Lower lobe of right lung (tissue), 2 donors: ENCODE data around the gene CDC37L1. TPM values are rescaled to one million over a fixed set of nuclear protein-coding genes. Genes with fewer than 3 reads are reported as not detected.
A peak's percentile ranks its signal among the peaks of the same experiment; 100 is the strongest.

Source experiments
- ATAC-seq, 2 donors: fragments of 200-7000 bp; cut with Tn5 transposase; one replicate each; pipeline ENCODE4 v1.9.1; 2020 to 2022; ENCODE audit warnings: mild to moderate bottlenecking in 2 of 2, moderate library complexity in 2 of 2
- DNase-seq: peaks from one replicate; pipeline ENCODE4 v3.0.0-alpha.2; 2020
- H3K27ac ChIP-seq: fragments of 200-600 bp; one replicate; pipeline ENCODE4 v1.8.0; 2022
- H3K27me3 ChIP-seq: fragments of 200-600 bp; one replicate; pipeline ENCODE4 v1.8.0; 2022; ENCODE audit warnings: low read depth
- H3K36me3 ChIP-seq: fragments of 200-600 bp; one replicate; pipeline ENCODE4 v1.8.0; 2022; ENCODE audit warnings: mild to moderate bottlenecking
- H3K4me1 ChIP-seq: fragments of 200-600 bp; one replicate; pipeline ENCODE4 v1.8.0; 2022
- H3K4me3 ChIP-seq: fragments of 200-600 bp; one replicate; pipeline ENCODE4 v1.8.0; 2022; ENCODE audit warnings: mild to moderate bottlenecking
- H3K9me3 ChIP-seq: fragments of 200-600 bp; one replicate; pipeline ENCODE4 v1.8.0; 2022
- intact Hi-C: fragments of 100-400 bp; cut with DNase I; formaldehyde crosslinking; loops from one replicate; pipeline ENCODE4 v1.11.0; 2022
- total RNA-seq: library from RNA; stranded (reverse); fragmentation: NEBNext Ultra II Directional; extraction: Animal tissue kit (Norgen Biotek cat#: 25700); gene quantifications from one replicate; pipeline ENCODE4 v1.2.1, GENCODE V29; 2021
- TF ChIP-seq, protein P1 (sequence below): fragments of 200-600 bp; IDR thresholded peaks from one replicate; pipeline ENCODE4 v1.8.0; 2022; ENCODE audit warnings: antibody characterized with exemption, mild to moderate bottlenecking
- donor health status: DM: no; HTN: yes; CAD: no; lungs with severe emphysema.

The CDC37L1 gene
- total RNA-seq, 1 donor from 2014 or later: 14.3 TPM

GRCh38 chr9:4670591-4670990 lies 8.8 kb upstream of the CDC37L1 start:
- H3K4me3 ChIP-seq: no peak overlapping the region
- no peaks in the 10 kb centered on the region for H3K9me3 ChIP-seq
- TF ChIP-seq, protein P1, sequence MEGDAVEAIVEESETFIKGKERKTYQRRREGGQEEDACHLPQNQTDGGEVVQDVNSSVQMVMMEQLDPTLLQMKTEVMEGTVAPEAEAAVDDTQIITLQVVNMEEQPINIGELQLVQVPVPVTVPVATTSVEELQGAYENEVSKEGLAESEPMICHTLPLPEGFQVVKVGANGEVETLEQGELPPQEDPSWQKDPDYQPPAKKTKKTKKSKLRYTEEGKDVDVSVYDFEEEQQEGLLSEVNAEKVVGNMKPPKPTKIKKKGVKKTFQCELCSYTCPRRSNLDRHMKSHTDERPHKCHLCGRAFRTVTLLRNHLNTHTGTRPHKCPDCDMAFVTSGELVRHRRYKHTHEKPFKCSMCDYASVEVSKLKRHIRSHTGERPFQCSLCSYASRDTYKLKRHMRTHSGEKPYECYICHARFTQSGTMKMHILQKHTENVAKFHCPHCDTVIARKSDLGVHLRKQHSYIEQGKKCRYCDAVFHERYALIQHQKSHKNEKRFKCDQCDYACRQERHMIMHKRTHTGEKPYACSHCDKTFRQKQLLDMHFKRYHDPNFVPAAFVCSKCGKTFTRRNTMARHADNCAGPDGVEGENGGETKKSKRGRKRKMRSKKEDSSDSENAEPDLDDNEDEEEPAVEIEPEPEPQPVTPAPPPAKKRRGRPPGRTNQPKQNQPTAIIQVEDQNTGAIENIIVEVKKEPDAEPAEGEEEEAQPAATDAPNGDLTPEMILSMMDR: no peak
- DNase-seq (no peak), ATAC-seq (no peak)
- no peaks in the 10 kb centered on the region for H3K36me3 ChIP-seq
- H3K27me3 ChIP-seq: no peaks in the 10 kb centered on the region
- peaks cover 6% of the 10 kb centered on the region for H3K4me1 ChIP-seq
- intact Hi-C loops: loop anchor here (10.0 kb wide), 1 partner anchor 64 kb away; no protein-coding TSS in a partner anchor
- H3K27ac ChIP-seq: no peak overlapping the region

GRCh38 chr9:4671737-4672136 lies 7.6 kb upstream of the CDC37L1 start:
- no peaks in the 10 kb centered on the region for H3K9me3 ChIP-seq
- TF ChIP-seq, protein P1: no peak
- DNase-seq: no peak
- ATAC-seq: no peak
- intact Hi-C loops: loop anchor here (10.0 kb wide), 1 partner anchor 63 kb away; no protein-coding TSS in a partner anchor
- no peaks in the 10 kb centered on the region for H3K36me3 ChIP-seq
- H3K4me3 ChIP-seq: no peak overlapping the region
- no peaks in the 10 kb centered on the region for H3K27me3 ChIP-seq
- no peaks in the 10 kb centered on the region for H3K4me1 ChIP-seq
- H3K27ac ChIP-seq: no peak overlapping the region

DNA sequence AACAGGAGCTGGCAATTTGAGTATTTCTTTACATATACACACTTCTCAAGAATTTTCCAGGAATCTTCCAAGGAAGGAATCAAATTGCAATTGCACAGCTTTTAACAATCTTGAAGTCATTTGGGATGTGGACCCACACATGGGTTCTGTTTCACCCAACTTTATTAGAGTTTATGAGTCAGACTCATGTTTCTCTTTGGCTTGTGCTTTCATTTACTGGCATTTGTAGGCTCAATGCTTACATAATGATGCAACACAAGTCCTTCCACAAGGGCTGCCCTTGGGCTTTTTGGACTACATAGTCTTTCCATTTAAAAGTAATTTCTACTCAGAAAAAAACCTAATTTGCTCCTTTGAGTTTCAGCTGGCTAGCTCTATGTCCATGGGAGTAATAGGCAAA lies 4.6 kb upstream of the CDC37L1 start:
- ATAC-seq: peak in 1 of 2 donors; percentile 3
- TF ChIP-seq, protein P1: no peak
- H3K27me3 ChIP-seq: no peaks in the 10 kb centered on the region
- DNase-seq: no peak
- peaks cover 5% of the 10 kb centered on the region for H3K4me1 ChIP-seq
- H3K9me3 ChIP-seq: no peaks in the 10 kb centered on the region
- intact Hi-C loops: loop anchor here (10.0 kb wide), 1 partner anchor 60 kb away; no protein-coding TSS in a partner anchor
- no peak overlapping the region for H3K4me3 ChIP-seq
- no peaks in the 10 kb centered on the region for H3K36me3 ChIP-seq
- H3K27ac ChIP-seq: no peak overlapping the region

DNA sequence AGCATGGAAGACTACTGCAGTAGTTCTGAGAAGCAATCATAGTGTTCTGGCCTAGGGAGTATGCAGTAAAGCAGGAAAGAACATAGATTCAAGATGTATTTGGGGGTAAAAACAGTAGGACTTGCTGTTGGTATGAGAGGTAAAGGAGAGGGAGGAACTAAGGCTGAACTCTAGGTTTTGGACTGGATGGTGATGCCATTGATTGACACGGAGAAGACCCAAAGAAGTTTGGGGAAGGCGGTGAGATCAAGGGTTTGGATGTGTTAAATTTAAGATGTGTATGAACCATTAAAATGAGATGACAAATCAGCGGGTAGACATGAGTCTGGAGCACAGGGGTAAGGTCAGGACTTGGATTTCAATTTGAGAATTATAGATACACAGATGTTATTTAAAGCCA lies 2.0 kb upstream of the CDC37L1 start:
- peaks cover 19% of the 10 kb centered on the region for H3K4me1 ChIP-seq
- TF ChIP-seq, protein P1: no peak
- DNase-seq: no peak
- no peaks in the 10 kb centered on the region for H3K9me3 ChIP-seq
- no peak for ATAC-seq
- peak overlapping the region; percentile 57 for H3K27ac ChIP-seq
- no peaks in the 10 kb centered on the region for H3K36me3 ChIP-seq
- no peaks in the 10 kb centered on the region for H3K27me3 ChIP-seq
- intact Hi-C loops: loop anchor here (10.0 kb wide), 1 partner anchor 57 kb away; no protein-coding TSS in a partner anchor
- no peak overlapping the region for H3K4me3 ChIP-seq

- Histone ChIP-seq H3K27ac (peak overlapping the region; percentile 96), H3K4me1 (peaks cover 21% of the 10 kb centered on the region), H3K36me3 (no peaks in the 10 kb centered on the region), H3K4me3 (peak overlapping the region; percentile 81), H3K9me3 (no peaks in the 10 kb centered on the region), H3K27me3 (no peaks in the 10 kb centered on the region)
- TF ChIP-seq, protein P1: no peak
- intact Hi-C loops: loop anchor here (10.0 kb wide), 1 partner anchor 56 kb away; no protein-coding TSS in a partner anchor
- DNase-seq (no peak), ATAC-seq (peak in 1 of 2 donors; percentile 28)
These were observed 596 bp upstream of the CDC37L1 start for GRCh38 chr9:4678679-4679267.
